GM12872 (cell line): ENCODE results near the gene ATCAY.

Experiments
- TF ChIP-seq, protein P1 (sequence below): IDR thresholded peaks from 3 replicates; pipeline ENCODE4 v1.5.1; 2011; ENCODE audit warnings: low read depth, mild to moderate bottlenecking, low read length, moderate library complexity; ENCODE audit not compliant: insufficient read depth

ATCAY gene

DNA sequence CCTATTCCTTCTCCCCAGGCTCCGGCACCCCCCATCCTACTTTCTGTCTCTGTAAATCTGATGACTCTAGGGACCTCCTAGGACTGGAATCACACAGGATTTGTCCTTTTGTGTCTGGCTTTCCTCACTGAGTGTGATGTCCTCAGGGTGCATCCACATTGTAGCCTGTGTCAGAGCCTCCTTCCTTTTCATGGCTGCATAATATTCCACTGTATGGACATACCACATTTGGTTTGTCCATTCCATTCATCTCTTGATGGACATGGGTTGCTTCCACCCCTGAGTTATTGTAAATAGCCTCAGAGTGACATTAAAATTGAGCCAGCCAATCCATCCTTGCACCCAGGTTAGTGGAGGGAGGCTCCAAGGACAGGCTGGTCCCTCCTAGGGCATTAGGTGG lies 29.6 kb downstream of the ATCAY start:
- TF ChIP-seq, protein P1, sequence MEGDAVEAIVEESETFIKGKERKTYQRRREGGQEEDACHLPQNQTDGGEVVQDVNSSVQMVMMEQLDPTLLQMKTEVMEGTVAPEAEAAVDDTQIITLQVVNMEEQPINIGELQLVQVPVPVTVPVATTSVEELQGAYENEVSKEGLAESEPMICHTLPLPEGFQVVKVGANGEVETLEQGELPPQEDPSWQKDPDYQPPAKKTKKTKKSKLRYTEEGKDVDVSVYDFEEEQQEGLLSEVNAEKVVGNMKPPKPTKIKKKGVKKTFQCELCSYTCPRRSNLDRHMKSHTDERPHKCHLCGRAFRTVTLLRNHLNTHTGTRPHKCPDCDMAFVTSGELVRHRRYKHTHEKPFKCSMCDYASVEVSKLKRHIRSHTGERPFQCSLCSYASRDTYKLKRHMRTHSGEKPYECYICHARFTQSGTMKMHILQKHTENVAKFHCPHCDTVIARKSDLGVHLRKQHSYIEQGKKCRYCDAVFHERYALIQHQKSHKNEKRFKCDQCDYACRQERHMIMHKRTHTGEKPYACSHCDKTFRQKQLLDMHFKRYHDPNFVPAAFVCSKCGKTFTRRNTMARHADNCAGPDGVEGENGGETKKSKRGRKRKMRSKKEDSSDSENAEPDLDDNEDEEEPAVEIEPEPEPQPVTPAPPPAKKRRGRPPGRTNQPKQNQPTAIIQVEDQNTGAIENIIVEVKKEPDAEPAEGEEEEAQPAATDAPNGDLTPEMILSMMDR, result no peak

DNA sequence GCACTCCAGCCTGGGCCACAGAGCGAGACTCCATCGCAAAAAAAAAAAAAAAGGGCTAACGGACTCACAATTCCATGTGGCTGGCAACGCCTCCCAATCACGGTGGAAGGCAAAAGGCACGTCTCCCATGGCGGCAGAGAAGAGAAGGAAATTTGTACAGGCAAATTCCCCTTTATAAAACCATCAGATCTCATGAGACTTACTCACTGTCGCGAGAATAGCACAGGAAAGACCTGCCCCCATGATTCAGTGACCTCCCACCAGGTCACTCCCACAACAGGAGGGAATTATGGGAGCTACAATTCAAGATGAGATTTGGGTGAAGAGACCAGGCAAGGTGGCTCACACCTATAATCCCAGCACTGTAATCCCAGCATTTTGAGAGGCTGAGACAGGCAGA lies 33.7 kb downstream of the ATCAY start:
- TF ChIP-seq, protein P1, result no peak

DNA sequence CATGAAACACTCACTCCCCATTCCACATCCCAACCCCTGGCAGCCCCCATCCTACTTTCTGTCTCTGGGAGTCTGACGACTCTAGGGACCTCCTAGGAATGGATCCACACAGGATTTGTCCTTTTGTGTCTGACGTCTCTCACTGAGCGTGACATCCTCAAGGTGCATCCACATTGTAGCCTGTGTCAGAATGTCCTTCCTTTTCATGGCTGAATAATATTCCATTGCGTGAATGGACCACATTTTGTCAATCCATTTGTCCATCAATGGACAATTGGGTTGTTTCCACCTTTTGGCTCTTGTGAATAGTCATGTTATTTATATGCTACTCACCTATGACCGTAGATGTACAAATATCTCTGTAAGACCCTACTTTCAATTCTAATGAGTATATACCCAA lies 35.5 kb downstream of the ATCAY start:
- TF ChIP-seq, protein P1, result no peak

DNA sequence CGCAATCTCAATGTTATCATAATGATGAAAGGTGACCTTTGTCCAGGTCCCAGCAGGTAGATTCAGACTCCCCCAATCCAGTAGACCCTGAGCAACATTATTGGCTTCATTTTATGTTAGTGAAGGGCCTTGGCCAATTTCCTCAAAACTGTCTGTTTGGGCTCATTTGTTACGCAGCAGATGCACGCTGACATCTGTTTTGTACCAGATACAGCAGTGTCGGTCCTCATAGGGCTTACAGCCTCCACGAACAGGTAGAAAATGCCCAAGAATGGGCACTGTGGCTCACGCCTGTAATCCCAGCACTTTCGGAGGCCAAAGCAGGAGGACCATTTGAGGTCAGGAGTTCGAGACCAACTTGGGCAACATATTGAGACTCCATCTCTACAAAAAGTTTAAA lies 39.3 kb downstream of the ATCAY start:
- TF ChIP-seq, protein P1, result no peak

DNA sequence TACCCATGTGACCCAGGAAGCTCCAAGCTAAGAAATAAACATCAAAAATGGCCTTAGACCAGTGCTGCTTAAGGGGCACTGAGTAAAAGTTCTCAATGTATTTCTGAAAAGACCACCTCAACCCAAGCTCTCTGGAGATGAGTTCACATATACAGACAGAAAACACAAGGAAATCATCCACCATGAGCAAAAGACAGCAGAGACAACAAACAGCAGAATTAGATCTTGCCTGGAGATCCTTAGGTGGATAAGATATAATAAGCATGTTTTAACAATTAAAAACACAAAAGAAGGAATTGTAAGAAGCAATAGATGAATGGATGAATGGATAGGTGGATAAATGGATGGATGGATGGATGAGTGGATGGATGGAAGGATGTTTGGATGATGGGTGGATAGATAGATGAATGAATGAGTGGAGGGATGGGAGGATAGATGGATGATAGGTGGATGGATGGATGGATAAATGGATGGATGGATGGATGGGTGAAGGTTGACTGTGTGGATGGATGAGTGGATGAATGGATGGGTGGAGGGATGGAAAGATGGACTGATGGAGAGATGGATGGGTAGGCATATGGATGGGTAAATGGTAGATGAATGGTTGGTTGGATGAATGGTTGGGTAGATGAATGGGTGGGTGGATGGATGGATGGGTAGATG lies 42.7 kb downstream of the ATCAY start:
- TF ChIP-seq, protein P1, result no peak

DNA sequence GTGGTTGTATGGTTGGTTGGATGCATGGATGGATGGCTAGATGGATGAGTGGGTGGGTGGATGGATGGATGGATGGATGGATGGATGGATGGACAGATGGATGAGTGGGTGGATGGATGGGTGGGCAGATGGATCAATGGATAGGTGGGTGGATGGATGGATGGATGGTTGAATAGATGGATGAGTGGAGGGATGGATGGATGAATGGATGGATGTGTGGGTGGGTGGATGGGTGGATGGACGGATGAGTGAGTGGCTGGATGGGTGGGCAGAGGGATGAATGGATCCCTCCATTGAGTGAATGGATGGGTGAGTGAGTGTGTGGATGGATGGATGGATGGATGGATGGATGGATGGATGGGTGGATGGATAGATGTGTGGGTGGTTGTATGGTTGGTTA lies 43.4 kb downstream of the ATCAY start:
- TF ChIP-seq, protein P1, result no peak

DNA sequence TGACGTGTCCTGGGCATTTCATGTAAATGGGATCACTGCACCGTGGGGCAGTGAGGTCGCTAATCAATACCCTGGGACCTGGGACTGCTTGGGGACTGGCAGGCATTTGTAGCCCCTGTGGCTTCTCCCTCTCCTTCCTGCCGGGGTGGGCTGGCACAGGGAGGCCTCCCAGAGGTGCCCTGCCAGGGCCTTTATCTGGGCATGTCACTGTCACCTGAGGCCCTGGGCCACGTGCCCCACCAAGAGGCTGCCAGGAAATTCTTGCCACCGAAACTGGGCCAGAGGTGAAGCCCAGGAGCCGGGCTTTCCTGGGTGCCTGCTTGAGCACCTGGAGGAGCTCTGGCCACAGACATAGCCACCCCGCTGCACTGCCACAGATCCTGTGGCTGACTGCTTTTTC lies 50.6 kb downstream of the ATCAY start:
- TF ChIP-seq, protein P1, result no peak
